Lower lobe of right lung (tissue), 2 donors: ENCODE data around the gene USP37. TPM values are rescaled to one million over a fixed set of nuclear protein-coding genes. Genes with fewer than 3 reads are reported as not detected.

ENCODE experiments used
- ATAC-seq, 2 donors: fragments of 200-7000 bp; cut with Tn5 transposase; one replicate each; pipeline ENCODE4 v1.9.1; 2020 to 2022; ENCODE audit warnings: mild to moderate bottlenecking in 2 of 2, moderate library complexity in 2 of 2
- DNase-seq: peaks from one replicate; pipeline ENCODE4 v3.0.0-alpha.2; 2020
- H3K27ac ChIP-seq: fragments of 200-600 bp; one replicate; pipeline ENCODE4 v1.8.0; 2022
- H3K27me3 ChIP-seq: fragments of 200-600 bp; one replicate; pipeline ENCODE4 v1.8.0; 2022; ENCODE audit warnings: low read depth
- H3K36me3 ChIP-seq: fragments of 200-600 bp; one replicate; pipeline ENCODE4 v1.8.0; 2022; ENCODE audit warnings: mild to moderate bottlenecking
- H3K4me1 ChIP-seq: fragments of 200-600 bp; one replicate; pipeline ENCODE4 v1.8.0; 2022
- H3K4me3 ChIP-seq: fragments of 200-600 bp; one replicate; pipeline ENCODE4 v1.8.0; 2022; ENCODE audit warnings: mild to moderate bottlenecking
- H3K9me3 ChIP-seq: fragments of 200-600 bp; one replicate; pipeline ENCODE4 v1.8.0; 2022
- CTCF ChIP-seq: fragments of 200-600 bp; IDR thresholded peaks from one replicate; pipeline ENCODE4 v1.8.0; 2022; ENCODE audit warnings: antibody characterized with exemption, mild to moderate bottlenecking
- intact Hi-C: fragments of 100-400 bp; cut with DNase I; formaldehyde crosslinking; loops from one replicate; pipeline ENCODE4 v1.11.0; 2022
- total RNA-seq: library from RNA; stranded (reverse); fragmentation: NEBNext Ultra II Directional; extraction: Animal tissue kit (Norgen Biotek cat#: 25700); gene quantifications from one replicate; pipeline ENCODE4 v1.2.1, GENCODE V29; 2021
- donor health status: DM: no; HTN: yes; CAD: no; lungs with severe emphysema.

USP37 gene
- total RNA-seq, 1 donor from 2014 or later = 13.2 TPM

GRCh38 chr2:218429911-218430692, 138.0 kb downstream of the USP37 start:
- no peak for ATAC-seq
- Histone ChIP-seq H3K27ac (no peak overlapping the region), H3K9me3 (no peaks in the 10 kb centered on the region), H3K4me3 (no peak overlapping the region), H3K36me3 (no peaks in the 10 kb centered on the region), H3K4me1 (no peaks in the 10 kb centered on the region), H3K27me3 (no peaks in the 10 kb centered on the region)
- DNase-seq = peak; percentile 20
- no peak for TF ChIP-seq CTCF
- intact Hi-C loops = no loop called here

DNA sequence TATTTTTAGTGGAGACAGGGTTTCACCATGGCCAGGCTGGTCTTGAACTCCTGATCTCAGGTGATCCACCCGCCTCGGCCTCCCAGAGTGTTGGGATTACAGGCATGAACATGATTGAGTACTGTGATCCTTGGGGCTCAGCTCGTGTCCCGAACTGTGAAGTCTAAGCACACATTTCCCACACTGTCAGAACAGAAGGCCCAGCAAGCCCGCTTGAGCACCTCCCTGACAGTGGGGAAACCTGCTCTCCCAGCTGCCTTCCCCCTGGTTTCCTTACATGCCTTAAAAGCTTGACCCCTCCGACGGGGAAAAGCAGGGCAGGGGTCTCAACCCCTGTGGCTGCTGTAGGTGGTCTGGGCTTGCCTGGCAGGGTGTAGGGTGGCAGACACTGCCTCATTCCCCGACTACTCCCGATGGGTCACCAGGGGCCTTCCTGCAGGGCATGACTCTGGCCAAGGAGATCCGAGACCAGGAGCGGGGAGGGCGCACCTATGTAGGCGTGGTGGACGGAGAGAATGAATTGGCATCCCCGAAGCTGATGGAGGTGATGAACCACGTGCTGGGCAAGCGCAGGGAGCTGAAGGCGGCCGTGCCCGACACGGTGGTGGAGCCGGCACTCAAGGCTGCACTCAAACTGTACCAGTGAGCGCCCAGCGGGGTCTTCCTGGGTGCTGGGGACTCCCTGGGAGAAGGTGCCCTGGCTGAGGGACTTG, 139.1 kb downstream of the USP37 start:
- no peaks in the 10 kb centered on the region for H3K9me3 ChIP-seq
- no peak for ATAC-seq
- TF ChIP-seq CTCF = no peak
- H3K4me3 ChIP-seq = no peak overlapping the region
- peak; percentile 37 for DNase-seq
- H3K36me3 ChIP-seq = no peaks in the 10 kb centered on the region
- H3K27me3 ChIP-seq = no peaks in the 10 kb centered on the region
- intact Hi-C loops = no loop called here
- no peak overlapping the region for H3K27ac ChIP-seq
- H3K4me1 ChIP-seq = no peaks in the 10 kb centered on the region

DNA sequence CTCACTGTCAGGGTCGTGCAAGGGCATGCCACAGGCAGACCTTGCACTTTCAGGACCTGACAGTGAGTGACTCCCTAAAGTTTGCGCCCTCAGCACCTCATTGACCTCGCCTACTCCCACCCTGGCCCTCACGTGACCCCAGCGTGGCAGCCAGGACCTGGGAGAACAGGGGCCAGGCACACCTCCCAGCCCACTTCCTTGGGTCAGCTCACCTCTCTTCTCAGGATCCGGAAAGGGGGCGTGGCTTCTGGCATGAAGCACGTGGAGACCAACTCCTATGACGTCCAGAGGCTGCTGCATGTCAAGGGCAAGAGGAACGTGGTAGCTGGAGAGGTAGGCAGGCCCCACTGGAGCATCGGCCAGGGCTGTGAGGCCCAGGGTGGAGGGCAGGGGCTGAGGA, 140.4 kb downstream of the USP37 start:
- Histone ChIP-seq H3K27me3 (no peaks in the 10 kb centered on the region), H3K27ac (no peak overlapping the region), H3K4me1 (no peaks in the 10 kb centered on the region), H3K4me3 (no peak overlapping the region), H3K9me3 (no peaks in the 10 kb centered on the region), H3K36me3 (no peaks in the 10 kb centered on the region)
- no peak for ATAC-seq
- intact Hi-C loops = no loop called here
- DNase-seq = peak; percentile 45
- no peak for TF ChIP-seq CTCF

GRCh38 chr2:218425531-218425930, 142.6 kb downstream of the USP37 start:
- Histone ChIP-seq H3K27ac (no peak overlapping the region), H3K27me3 (no peaks in the 10 kb centered on the region), H3K4me1 (no peaks in the 10 kb centered on the region), H3K36me3 (no peaks in the 10 kb centered on the region), H3K4me3 (no peak overlapping the region), H3K9me3 (no peaks in the 10 kb centered on the region)
- no peak for TF ChIP-seq CTCF
- intact Hi-C loops = no loop called here
- DNase-seq = no peak
- peak in 1 of 2 donors; percentile 9 for ATAC-seq

DNA sequence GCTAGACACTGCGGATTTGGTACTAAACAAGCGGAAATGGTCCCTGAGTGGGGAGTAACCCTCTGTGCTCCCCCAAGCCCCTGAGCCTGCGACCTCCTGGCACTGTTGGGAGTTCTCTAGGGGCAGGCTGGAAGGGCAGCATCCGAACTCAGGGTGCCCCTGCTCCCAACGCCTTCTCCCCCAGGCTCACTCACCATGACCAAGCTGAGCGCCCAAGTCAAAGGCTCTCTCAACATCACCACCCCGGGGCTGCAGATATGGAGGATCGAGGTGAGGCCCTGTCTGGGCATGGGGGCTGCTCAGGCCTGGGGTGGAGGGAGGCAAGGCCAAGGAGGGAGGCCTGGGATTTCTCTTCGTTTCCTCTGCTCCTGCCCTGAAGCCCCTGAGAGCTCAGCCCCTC, 144.6 kb downstream of the USP37 start:
- Histone ChIP-seq H3K4me3 (no peak overlapping the region), H3K27me3 (no peaks in the 10 kb centered on the region), H3K27ac (no peak overlapping the region), H3K4me1 (no peaks in the 10 kb centered on the region), H3K36me3 (no peaks in the 10 kb centered on the region), H3K9me3 (no peaks in the 10 kb centered on the region)
- DNase-seq (no peak), ATAC-seq (no peak)
- intact Hi-C loops = no loop called here
- TF ChIP-seq CTCF = no peak
